Activated CD4-positive, alpha-beta memory T cell treated with anti-CD3 and anti-CD28 coated beads, Interleukin-2, amount 10 ng/mL, durations not matched to agents 7 days and 5 days (primary cell): ENCODE measurements around the gene P2RX3. TPM values are rescaled to one million over a fixed set of nuclear protein-coding genes. Genes with fewer than 3 reads are reported as not detected.

Source experiments
- CTCF ChIA-PET: fragments of 350-600 bp; sonication (Branson Sonifier 250); formaldehyde crosslinking; loops from one replicate; lab custom pipeline; 2021; ENCODE audit warnings: antibody characterized with exemption, inconsistent platforms; lab: Charles Lee
- POLR2A ChIA-PET: fragments of 350-600 bp; sonication (Branson Sonifier 250); formaldehyde crosslinking; loops from one replicate; lab custom pipeline; 2021; ENCODE audit warnings: antibody characterized with exemption; lab: Charles Lee
- DNase-seq: peaks from one replicate; pipeline ENCODE4 v3.0.0-alpha.2; 2020
- H3K27ac Mint-ChIP-seq: one replicate; pipeline ENCODE4 v1.8.0; 2021; ENCODE audit warnings: mild to moderate bottlenecking, mixed read lengths
- H3K27me3 Mint-ChIP-seq: one replicate; pipeline ENCODE4 v1.8.0; 2021; ENCODE audit warnings: mixed read lengths
- H3K36me3 Mint-ChIP-seq: one replicate; pipeline ENCODE4 v1.8.0; 2021; ENCODE audit warnings: low read depth, mixed read lengths
- H3K4me1 Mint-ChIP-seq: one replicate; pipeline ENCODE4 v1.8.0; 2021; ENCODE audit warnings: mixed read lengths
- H3K4me3 Mint-ChIP-seq: one replicate; pipeline ENCODE4 v1.8.0; 2021; ENCODE audit warnings: mild to moderate bottlenecking, mixed read lengths
- H3K9me3 Mint-ChIP-seq: one replicate; pipeline ENCODE4 v1.8.0; 2021; ENCODE audit warnings: mixed read lengths
- total RNA-seq, 2 experiments: library from RNA; stranded (reverse); gene quantifications; one replicate each; pipeline ENCODE4 v1.2.3, GENCODE V29; 2021

Gene P2RX3
- total RNA-seq, 2 experiments from 2014 or later, result not detected

- no peak for DNase-seq
- H3K9me3 Mint-ChIP-seq, result peaks cover 5% of the 10 kb centered on the region
- no peaks in the 10 kb centered on the region for H3K36me3 Mint-ChIP-seq
Observed at GRCh38 chr11:57348636-57349313, 10.6 kb downstream of the P2RX3 start.

DNA sequence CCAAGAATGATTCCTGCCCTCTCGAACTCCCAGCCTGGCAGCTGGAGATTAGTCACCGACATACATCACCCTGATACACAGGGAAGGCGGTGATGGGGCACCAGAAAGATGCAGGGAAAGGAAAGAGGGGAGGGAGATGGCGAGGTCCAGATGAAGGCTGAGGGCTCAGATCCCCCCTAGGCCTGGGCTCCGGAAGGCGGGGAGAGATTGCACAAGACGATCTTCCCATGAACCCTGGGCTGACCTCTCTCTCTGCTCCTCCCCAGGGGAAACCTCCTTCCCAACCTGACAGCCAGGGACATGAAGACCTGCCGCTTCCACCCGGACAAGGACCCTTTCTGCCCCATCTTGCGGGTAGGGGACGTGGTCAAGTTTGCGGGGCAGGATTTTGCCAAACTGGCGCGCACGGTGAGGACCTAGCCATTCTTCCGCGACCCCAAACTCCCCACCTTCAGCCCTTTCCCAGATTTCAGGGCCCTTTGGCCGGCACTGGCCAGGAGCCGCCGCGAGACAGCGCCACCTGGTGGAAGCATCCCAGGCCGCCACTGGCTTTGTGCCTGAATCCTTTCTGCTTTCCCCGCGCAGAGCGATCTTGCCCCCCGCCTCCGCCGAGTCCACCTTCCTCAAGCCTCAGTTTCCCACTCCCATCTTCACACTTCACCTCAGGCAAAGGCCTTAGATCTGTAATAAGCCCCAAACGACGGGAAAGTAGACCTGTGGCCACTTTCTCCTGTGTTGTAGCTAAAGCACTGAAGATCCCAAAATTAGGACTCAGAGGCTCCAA, 11.5 kb downstream of the P2RX3 start:
- H3K36me3 Mint-ChIP-seq, result no peaks in the 10 kb centered on the region
- H3K9me3 Mint-ChIP-seq, result peaks cover 5% of the 10 kb centered on the region
- POLR2A ChIA-PET, result no interaction called here
- CTCF ChIA-PET, result interaction anchor here (0.7 to 1.5 kb wide), 8 partner anchors 18 to 285 kb away, joined by 3 to 5 read pairs (median 4); partner anchors contain the start of gene TNKS1BP1
- peak; percentile 62 for DNase-seq
- peaks cover 2% of the 10 kb centered on the region for H3K4me1 Mint-ChIP-seq
- H3K27ac Mint-ChIP-seq, result no peak overlapping the region
- no peak overlapping the region for H3K4me3 Mint-ChIP-seq
- peaks cover 18% of the 10 kb centered on the region for H3K27me3 Mint-ChIP-seq

More at GRCh38 chr11:57348636-57349313, 10.6 kb downstream of the P2RX3 start:
- no peak overlapping the region for H3K4me3 Mint-ChIP-seq
- no peak overlapping the region for H3K27ac Mint-ChIP-seq
- H3K27me3 Mint-ChIP-seq, result peaks cover 14% of the 10 kb centered on the region
- ChIA-PET POLR2A (interaction anchor here (0.9 kb wide), 1 partner anchor 15 kb away, joined by 3 read pairs; no protein-coding TSS in a partner anchor), CTCF (interaction anchor here (0.7 to 1.5 kb wide), 5 partner anchors 14 to 1221 kb away, joined by 3 to 5 read pairs (median 3); no protein-coding TSS in a partner anchor)
- H3K4me1 Mint-ChIP-seq, result peaks cover 2% of the 10 kb centered on the region

DNA sequence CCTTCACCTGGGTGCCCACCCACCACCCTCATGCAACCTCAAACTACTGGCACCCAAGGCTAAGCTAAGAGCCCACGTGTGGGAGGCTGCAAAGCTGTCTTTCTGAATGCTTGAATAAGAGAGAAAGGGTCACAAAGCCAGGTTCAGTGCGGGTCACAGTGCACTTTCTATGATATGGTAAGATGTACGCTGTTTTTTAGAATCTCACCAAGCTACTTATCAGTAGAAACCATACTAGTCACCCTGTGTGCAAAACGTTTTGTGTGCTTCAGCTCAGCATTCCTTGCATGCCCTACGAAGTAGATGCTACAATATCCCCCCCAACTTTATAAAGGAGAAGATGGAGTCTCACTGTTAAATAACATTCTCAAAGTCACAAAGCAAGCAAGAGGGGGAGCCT, 14.9 kb downstream of the P2RX3 start:
- peaks cover 2% of the 10 kb centered on the region for H3K4me1 Mint-ChIP-seq
- H3K4me3 Mint-ChIP-seq, result no peak overlapping the region
- H3K36me3 Mint-ChIP-seq, result no peaks in the 10 kb centered on the region
- no peak for DNase-seq
- CTCF ChIA-PET, result interaction anchor here (1.3 kb wide), 2 partner anchors 105 to 141 kb away, joined by 5 to 6 read pairs; no protein-coding TSS in a partner anchor
- H3K27ac Mint-ChIP-seq, result no peak overlapping the region
- peaks cover 5% of the 10 kb centered on the region for H3K9me3 Mint-ChIP-seq
- H3K27me3 Mint-ChIP-seq, result peaks cover 31% of the 10 kb centered on the region
- POLR2A ChIA-PET, result no interaction called here

DNA sequence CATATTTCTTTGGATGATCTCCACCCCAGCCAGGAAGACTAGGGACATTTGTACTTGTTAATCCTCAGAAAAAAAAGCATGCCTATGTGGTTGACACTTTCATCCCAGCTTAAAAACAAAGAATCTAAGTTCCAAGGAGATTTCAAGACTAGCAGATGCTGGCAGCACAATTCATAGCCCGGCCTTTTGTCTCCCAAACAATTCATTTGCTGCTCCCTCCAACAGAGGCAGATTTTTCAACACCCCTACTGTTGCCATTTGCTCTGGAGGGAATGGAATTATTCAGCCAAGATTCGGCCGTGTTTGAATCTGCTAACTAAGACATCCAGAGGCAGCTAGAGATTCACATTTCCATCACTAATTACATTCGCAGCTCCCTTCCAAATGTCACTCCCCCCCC, 15.3 kb downstream of the P2RX3 start:
- no peak overlapping the region for H3K4me3 Mint-ChIP-seq
- peaks cover 2% of the 10 kb centered on the region for H3K4me1 Mint-ChIP-seq
- ChIA-PET POLR2A (no interaction called here), CTCF (interaction anchor here (0.6 to 1.3 kb wide), 2 partner anchors 104 to 153 kb away, joined by 3 to 6 read pairs; no protein-coding TSS in a partner anchor)
- DNase-seq, result no peak
- no peaks in the 10 kb centered on the region for H3K36me3 Mint-ChIP-seq
- peaks cover 29% of the 10 kb centered on the region for H3K27me3 Mint-ChIP-seq
- peaks cover 5% of the 10 kb centered on the region for H3K9me3 Mint-ChIP-seq
- no peak overlapping the region for H3K27ac Mint-ChIP-seq

DNA sequence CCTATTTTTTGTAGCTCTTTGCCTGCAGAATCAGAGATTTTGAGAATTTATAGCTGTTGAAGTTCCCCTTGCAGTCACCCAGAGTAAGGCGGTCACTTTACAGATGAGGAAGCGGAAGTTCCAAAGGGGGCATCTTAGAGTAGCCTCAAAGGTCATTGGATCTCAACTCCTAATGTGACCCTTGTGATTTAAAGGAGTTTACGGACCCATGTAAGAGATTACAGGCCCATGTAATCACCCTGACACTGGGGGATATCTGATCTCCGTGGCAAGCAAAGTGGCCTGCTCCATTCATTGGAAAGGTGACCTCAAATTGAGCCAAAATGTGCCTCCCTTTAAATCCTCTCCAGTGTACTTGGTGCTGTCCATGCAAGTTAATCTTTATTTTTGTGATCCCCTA, 15.7 kb downstream of the P2RX3 start:
- Mint-ChIP-seq H3K9me3 (peaks cover 5% of the 10 kb centered on the region), H3K4me1 (peaks cover 2% of the 10 kb centered on the region), H3K27ac (no peak overlapping the region), H3K36me3 (no peaks in the 10 kb centered on the region), H3K4me3 (no peak overlapping the region), H3K27me3 (peaks cover 28% of the 10 kb centered on the region)
- ChIA-PET POLR2A (no interaction called here), CTCF (interaction anchor here (0.6 kb wide), 1 partner anchor 152 kb away, joined by 3 read pairs; no protein-coding TSS in a partner anchor)
- DNase-seq, result no peak

- no peak for DNase-seq
- ChIA-PET CTCF (no interaction called here), POLR2A (no interaction called here)
- Mint-ChIP-seq H3K27ac (no peak overlapping the region), H3K27me3 (peaks cover 28% of the 10 kb centered on the region), H3K4me1 (peaks cover 2% of the 10 kb centered on the region), H3K36me3 (no peaks in the 10 kb centered on the region), H3K9me3 (peaks cover 5% of the 10 kb centered on the region), H3K4me3 (no peak overlapping the region)
Observed at GRCh38 chr11:57354699-57355098, 16.5 kb downstream of the P2RX3 start.

GRCh38 chr11:57356268-57356667, 18.1 kb downstream of the P2RX3 start:
- Mint-ChIP-seq H3K9me3 (peaks cover 4% of the 10 kb centered on the region), H3K4me1 (no peaks in the 10 kb centered on the region), H3K4me3 (no peak overlapping the region), H3K36me3 (no peaks in the 10 kb centered on the region), H3K27me3 (peaks cover 24% of the 10 kb centered on the region), H3K27ac (no peak overlapping the region)
- ChIA-PET CTCF (interaction anchor here (1.5 to 2.1 kb wide), 2 partner anchors 10 to 137 kb away, joined by 6 to 8 read pairs; no protein-coding TSS in a partner anchor), POLR2A (no interaction called here)
- DNase-seq, result no peak

- H3K36me3 Mint-ChIP-seq, result no peaks in the 10 kb centered on the region
- POLR2A ChIA-PET, result no interaction called here
- H3K27me3 Mint-ChIP-seq, result peaks cover 20% of the 10 kb centered on the region
- CTCF ChIA-PET, result interaction anchor here (2.1 kb wide), 1 partner anchor 11 kb away, joined by 8 read pairs; no protein-coding TSS in a partner anchor
- no peak overlapping the region for H3K4me3 Mint-ChIP-seq
- no peak for DNase-seq
- H3K9me3 Mint-ChIP-seq, result peaks cover 2% of the 10 kb centered on the region
- no peaks in the 10 kb centered on the region for H3K4me1 Mint-ChIP-seq
- H3K27ac Mint-ChIP-seq, result no peak overlapping the region
Observed at GRCh38 chr11:57357310-57357709, 19.2 kb downstream of the P2RX3 start.

DNA sequence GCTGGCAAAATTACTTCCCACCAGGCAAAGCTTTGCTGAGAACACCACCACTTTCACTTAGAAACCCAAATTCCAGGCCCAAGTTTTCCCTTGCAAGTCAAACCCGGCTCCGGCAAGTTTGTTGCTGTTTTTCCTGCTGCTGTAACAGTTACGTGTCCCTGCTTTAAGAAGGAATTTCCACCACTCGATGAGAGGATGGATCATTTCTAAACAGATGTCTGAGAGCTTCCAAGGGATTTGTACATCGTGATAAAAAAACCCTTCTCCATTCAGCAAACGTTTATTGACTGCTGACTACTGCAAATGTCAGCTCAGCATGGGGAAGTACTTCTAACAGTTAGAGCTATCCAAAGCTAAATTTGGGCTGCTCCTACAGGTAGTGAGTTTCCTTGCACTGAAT, 19.7 kb downstream of the P2RX3 start:
- Mint-ChIP-seq H3K27ac (no peak overlapping the region), H3K4me1 (no peaks in the 10 kb centered on the region), H3K4me3 (no peak overlapping the region), H3K36me3 (no peaks in the 10 kb centered on the region), H3K27me3 (peaks cover 20% of the 10 kb centered on the region), H3K9me3 (peaks cover 2% of the 10 kb centered on the region)
- POLR2A ChIA-PET, result interaction anchor here (1.0 kb wide), 1 partner anchor 42 kb away, joined by 3 read pairs; no protein-coding TSS in a partner anchor
- DNase-seq, result no peak
- CTCF ChIA-PET, result interaction anchor here (0.7 kb wide), 1 partner anchor 10 kb away, joined by 3 read pairs; no protein-coding TSS in a partner anchor

DNA sequence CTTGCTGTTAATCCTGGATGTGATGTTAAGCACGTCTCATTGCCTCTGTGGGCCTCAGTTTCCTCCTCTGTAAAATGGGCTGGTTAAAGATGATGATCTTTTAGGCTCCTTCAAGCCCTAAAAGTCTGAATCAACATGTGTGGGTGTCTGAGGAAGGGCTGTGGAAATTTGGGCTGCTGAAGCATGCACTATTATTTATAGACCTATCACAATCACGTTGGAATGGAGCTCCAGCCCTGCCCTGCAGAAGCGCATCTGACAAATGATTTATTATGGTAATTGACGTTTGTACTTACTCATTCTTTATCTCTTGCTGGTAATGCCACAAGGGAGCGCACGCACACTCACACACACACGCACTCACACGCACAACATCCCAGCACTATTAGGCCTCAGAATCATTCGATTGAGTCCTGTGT, 20.4 kb downstream of the P2RX3 start:
- peaks cover 2% of the 10 kb centered on the region for H3K9me3 Mint-ChIP-seq

DNA sequence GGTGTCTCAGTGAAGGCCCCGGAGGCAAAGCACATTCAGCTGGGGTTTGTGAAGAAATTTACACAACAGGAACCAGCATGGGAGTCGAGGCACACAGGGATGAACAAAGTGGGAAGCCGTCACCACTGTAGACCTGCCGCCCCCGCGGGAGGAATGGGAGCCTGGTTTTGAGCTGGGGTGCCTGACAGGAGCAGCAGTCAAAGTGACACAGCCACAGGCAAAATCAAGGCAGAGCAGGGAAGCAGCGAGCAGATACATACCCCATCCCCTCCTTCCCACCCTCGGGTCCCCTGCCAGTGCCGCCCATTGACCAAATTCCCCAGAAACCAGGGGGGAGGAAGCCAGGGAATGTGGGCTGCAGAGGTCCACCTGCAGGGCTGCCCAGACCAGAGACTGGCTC, 20.8 kb downstream of the P2RX3 start:
- H3K27me3 Mint-ChIP-seq, result peaks cover 17% of the 10 kb centered on the region
- no peaks in the 10 kb centered on the region for H3K4me1 Mint-ChIP-seq
- ChIA-PET CTCF (interaction anchor here (1.6 kb wide), 1 partner anchor 13 kb away, joined by 3 read pairs; no protein-coding TSS in a partner anchor), POLR2A (interaction anchor here (1.0 kb wide), 1 partner anchor 41 kb away, joined by 3 read pairs; no protein-coding TSS in a partner anchor)
- H3K27ac Mint-ChIP-seq, result no peak overlapping the region
- no peak for DNase-seq
- H3K4me3 Mint-ChIP-seq, result no peak overlapping the region
- no peaks in the 10 kb centered on the region for H3K36me3 Mint-ChIP-seq
- H3K9me3 Mint-ChIP-seq, result peaks cover 2% of the 10 kb centered on the region

More for the DNA sequence above, 20.4 kb downstream of the P2RX3 start:
- Mint-ChIP-seq H3K4me3 (no peak overlapping the region), H3K4me1 (no peaks in the 10 kb centered on the region), H3K27me3 (peaks cover 17% of the 10 kb centered on the region), H3K36me3 (no peaks in the 10 kb centered on the region), H3K27ac (no peak overlapping the region)
- CTCF ChIA-PET, result interaction anchor here (0.6 to 0.7 kb wide), 2 partner anchors 11 to 66 kb away, joined by 3 read pairs; no protein-coding TSS in a partner anchor
- DNase-seq, result no peak
- POLR2A ChIA-PET, result interaction anchor here (1.0 kb wide), 1 partner anchor 42 kb away, joined by 3 read pairs; no protein-coding TSS in a partner anchor

DNA sequence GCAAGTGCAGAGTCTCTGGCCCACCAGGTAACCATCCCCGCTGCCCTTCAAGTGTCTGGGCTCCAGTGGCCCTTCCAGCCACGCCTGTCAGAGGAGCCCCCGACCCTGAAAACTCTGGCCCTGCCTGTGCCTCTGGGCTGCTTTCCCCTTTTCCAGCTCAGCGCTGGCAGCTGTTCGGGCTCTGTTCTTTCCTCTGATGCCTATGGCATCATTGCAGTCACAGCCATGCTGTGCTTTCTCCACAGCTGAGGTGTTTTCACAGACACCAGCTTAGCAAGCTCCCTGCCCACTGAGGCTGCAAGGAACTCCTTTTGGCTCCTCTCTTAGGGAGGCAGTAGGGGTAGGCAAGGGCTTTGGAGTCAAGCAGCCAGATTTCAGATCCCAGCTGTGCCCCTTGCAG, 21.2 kb downstream of the P2RX3 start:
- no peak overlapping the region for H3K4me3 Mint-ChIP-seq
- no peaks in the 10 kb centered on the region for H3K36me3 Mint-ChIP-seq
- ChIA-PET CTCF (interaction anchor here (1.6 kb wide), 1 partner anchor 13 kb away, joined by 3 read pairs; no protein-coding TSS in a partner anchor), POLR2A (no interaction called here)
- H3K27me3 Mint-ChIP-seq, result peaks cover 16% of the 10 kb centered on the region
- no peaks in the 10 kb centered on the region for H3K4me1 Mint-ChIP-seq
- no peak for DNase-seq
- peaks cover 2% of the 10 kb centered on the region for H3K9me3 Mint-ChIP-seq
- H3K27ac Mint-ChIP-seq, result no peak overlapping the region
